Adipose tissue (tissue), 3 donors: ENCODE measurements around the gene DDOST. TPM values are rescaled to one million over a fixed set of nuclear protein-coding genes. Genes with fewer than 3 reads are reported as not detected.
"Not testable (repeated sequence)": the region's sequence is repeated elsewhere in the genome, so short reads cannot be mapped to it uniquely, and the experiment has no call there.

ENCODE experiments used
- H3K27ac ChIP-seq: one replicate; pipeline ENCODE4 v1.5.1; 2013; ENCODE audit warnings: low read depth, low read length
- WGBS, 3 donors: extraction: QIAGEN DNeasy Blood & Tissue Kit; methylation state at CpG; one replicate each; pipeline ENCODE4 v1.1.7; 2013; 5-methylcytosine and 5-hydroxymethylcytosine counted together
- polyA plus RNA-seq, 3 donors: library from polyadenylated mRNA; stranded (reverse); fragments of 200-250 nt; gene quantifications; one replicate each; pipeline ENCODE4 v1.2.3, GENCODE V29; 2013
- donor health status: healthy with polysubstance abuse.
- donor health status: Bipolar disorder and iron deficiency.
- donor health status: healthy.

DDOST gene
- polyA plus RNA-seq, 3 donors, result 80.2 to 182 (median 157) TPM

GRCh38 chr1:20696397-20697333, 35.5 kb upstream of the DDOST start:
- H3K27ac ChIP-seq, result no peak overlapping the region
- 2 to 3% (median 3%) methylated on average over 40 to 46 of the region's 46 CpGs for whole genome bisulfite sequencing, 3 donors

DNA sequence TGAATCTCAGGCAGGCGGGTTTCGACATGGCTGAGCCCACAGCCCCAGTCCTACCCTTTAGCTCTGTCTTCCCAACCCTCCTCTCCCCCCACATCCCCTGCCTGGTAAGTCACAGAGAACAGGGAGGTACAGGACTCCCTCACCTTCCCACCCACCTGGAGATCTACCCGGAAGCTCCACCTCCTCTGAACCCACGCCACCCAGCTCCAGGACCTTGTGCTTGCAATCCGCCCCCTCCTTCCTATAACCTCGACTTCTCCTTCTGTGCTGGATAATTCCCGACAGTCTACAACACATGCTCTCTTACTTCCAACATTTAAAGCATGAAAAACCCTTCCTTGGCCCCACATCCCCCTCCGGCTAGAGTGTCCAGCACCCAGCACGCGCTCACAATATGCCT, 34.3 kb upstream of the DDOST start:
- 78 to 84% (median 82%) methylated on average over 10 of the region's 10 CpGs for WGBS, 3 donors
- H3K27ac ChIP-seq, result no peak overlapping the region

GRCh38 chr1:20693623-20694022, 32.5 kb upstream of the DDOST start:
- no peak overlapping the region for H3K27ac ChIP-seq
- WGBS, 3 donors, result 78 to 90% (median 85%) methylated on average over 2 of the region's 2 CpGs

DNA sequence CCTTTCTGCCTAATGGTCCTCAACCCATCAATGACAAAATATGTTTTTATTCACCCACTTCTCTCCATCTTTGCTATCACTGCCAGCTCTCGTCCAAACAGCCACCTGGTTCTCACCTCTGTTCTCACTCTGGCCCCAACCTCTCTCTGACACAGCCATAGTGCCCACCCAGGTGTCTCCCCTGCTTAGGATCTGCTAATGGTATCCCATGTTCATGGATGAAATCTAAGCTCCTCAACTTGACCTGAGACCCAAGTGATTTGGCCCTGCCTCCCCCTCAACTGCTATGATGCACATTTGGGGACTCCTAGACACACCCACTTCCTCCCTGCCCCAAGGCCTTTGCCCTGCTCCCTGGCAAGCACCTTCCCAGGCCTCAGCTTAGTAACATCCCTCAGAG, 30.7 kb upstream of the DDOST start:
- H3K27ac ChIP-seq, result no peak overlapping the region
- 88 to 93% (median 89%) methylated on average over 1 of the region's 1 CpG for WGBS, 3 donors

GRCh38 chr1:20689645-20690056, 28.5 kb upstream of the DDOST start:
- no peak overlapping the region for H3K27ac ChIP-seq
- WGBS, 3 donors, result 81 to 89% (median 84%) methylated on average over 3 of the region's 3 CpGs

DNA sequence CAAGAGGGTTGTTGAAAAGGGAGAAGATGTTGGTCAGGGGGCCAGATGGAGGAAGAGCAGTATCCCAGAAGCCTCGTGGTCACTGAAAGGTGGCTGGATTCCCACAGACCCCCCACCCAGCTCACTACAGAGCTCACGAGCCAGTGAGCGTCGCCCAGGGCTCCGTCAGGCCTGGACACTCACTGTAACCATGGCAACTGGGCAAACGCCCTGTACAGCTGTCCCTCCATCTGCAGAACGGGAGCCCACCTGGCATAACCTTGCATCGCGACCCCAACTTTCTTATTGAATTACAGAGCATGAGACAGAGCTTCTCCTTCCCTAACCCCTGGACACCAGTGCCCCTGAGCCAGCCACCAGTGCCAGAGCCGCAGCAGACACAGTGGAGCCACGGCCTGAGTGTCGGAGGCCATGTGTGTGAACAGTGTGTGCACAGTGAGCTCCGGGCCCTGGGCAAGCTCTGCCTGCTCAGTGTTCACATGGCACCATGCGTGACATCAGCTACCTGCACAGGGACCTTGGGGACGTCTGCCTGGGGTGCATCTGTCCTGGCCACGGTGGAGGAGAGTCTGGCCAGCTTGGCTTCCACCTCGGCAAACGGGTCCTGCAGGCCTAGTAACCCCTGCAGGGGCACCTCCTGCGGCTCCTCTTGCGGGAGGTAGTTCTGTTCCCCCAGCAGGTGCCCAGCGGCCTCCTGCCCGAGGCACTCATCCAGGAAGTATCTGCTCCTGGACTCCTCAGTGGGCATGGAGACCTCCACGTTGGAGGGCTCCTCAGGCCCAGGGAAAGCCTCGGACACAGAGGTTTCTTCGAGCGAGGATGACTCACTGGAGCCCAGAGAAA, 25.9 kb upstream of the DDOST start:
- 78 to 89% (median 88%) methylated on average over 26 of the region's 26 CpGs for WGBS, 3 donors
- no peak overlapping the region for H3K27ac ChIP-seq

DNA sequence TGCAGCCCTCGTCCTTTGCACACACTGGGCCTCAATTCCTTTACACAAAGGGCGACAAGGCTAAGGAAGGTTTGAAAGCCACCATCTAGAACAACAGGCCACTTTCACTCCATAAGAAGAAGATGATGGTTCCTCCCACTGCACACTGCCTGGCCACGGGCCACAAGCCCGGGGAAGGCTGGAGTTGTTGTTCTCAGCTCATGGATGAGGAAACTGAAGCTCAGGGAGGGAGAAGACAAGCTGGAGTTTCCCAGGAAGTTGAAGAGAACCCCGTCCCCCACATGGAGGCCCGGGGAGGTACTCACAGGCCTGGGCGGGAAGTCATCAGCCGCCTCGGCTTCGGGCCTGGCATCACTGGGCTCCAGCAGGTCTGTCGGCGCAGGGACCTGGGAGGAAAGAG, 24.6 kb upstream of the DDOST start:
- WGBS, 3 donors, result 67 to 79% (median 78%) methylated on average over 12 of the region's 12 CpGs
- H3K27ac ChIP-seq, result no peak overlapping the region

DNA sequence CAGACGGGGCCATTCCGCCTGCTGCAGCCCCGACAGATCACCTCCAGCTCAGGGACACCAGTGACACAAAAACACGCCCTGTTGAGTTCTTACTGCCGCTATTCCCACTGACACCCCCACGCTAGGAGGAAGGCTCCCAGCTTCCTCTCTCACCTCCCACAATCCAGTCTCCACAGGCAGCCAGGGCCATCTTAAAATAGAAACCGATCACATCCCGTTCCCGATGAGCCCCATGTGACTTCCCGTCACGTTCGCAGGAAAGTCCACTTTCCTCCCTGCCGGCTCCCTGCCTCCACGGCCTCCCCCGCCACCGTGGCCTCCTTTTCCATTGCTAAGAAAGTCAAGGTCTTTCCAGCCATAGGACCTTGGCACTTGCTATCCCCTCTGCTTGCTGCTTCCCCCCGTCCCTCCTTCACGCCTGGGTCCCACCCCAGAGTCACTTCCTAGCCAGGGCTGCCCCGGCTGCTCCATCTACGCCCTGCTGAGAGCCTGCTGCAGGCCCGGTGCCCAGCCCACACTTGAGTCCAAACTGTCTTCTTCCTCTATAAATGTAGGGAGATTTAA, 24.0 kb upstream of the DDOST start:
- H3K27ac ChIP-seq, result no peak overlapping the region
- 46 to 71% (median 66%) methylated on average over 20 to 21 of the region's 21 CpGs for WGBS, 3 donors

DNA sequence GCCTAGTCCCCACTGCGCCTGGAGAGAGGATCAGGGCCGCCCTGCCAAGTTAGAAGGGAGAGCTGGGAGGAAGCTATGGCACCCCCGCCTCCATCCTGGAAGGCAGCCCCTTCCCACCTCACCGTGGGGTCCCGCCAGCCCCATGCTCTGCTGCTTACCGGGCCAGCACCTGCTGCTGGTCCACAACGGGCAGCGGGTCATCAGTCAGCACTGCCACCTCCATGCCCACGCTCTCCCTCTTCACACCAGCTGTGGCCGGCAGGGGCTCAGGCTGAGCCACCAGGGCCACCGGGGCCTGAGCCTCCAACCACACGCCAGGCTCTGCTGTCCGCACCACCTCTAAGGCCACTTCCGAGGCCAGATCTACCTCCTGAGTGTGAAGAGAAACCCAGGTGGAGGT, 23.5 kb upstream of the DDOST start:
- H3K27ac ChIP-seq, result no peak overlapping the region
- 76 to 91% (median 77%) methylated on average over 14 of the region's 14 CpGs for WGBS, 3 donors

DNA sequence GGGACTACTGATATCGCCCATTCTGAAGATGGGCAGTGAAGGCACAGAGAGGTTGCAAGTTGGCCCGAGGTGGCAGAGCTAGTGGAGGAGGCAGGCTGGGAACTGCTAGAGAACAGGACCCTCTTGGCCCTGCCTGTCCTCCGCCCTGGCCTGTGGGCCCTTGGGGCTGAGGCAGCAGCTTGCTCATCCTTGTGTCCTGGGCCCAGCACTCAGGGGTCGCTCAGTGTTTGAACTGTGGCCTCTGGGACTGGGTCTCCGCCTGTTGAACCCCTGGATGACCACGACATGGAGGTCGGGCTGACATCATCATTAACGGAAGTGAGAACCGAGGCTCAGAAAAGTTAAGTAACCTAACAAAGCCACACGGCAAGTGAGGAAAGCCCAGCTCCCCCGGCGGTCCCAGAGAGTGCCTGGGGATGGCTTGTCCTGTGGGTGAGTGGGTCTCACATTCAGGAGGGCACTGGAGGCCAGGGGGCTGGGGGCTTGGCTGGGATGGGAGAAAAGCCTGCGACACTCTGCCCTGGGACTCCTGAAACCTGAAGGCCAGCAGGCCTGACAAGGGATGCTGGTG, 23.0 kb upstream of the DDOST start:
- no peak overlapping the region for H3K27ac ChIP-seq
- WGBS, 3 donors, result 62 to 80% (median 67%) methylated on average over 13 of the region's 13 CpGs

- WGBS, 3 donors, result 79 to 86% (median 82%) methylated on average over 10 of the region's 10 CpGs
- H3K27ac ChIP-seq, result no peak overlapping the region
Observed at GRCh38 chr1:20683614-20684013, 22.4 kb upstream of the DDOST start.

DNA sequence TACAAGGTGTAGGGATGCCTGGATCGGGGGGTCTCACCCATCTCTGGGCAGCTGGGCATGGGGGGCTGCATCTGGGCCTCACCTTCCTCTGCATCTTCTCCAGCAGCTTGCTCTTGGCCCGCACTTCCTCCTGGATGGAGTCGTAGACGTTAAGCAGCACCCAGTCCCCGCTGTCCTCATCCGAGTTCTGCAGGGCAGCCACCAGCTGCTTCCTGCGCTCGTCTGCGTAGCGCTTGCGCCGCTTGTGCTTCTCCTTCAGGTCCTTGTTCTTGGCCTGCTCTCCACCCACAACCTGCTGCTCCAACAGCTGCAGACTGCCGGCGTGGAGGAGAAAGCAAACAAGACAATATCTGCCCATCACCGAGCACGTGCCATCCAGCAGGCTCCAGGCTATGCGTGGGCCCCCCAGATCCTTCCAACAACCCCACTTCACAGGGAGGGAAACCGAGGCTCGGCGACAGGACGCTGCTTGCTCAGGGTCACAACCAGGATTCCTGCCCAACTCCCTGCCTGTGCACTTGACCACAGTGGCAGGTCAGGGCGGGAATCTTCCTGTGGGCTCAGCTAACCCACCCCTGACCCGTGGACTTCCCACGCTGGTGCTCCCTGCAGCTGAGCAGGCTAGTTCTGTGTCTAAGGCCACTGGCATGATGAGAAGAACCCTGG, 21.5 kb upstream of the DDOST start:
- no peak overlapping the region for H3K27ac ChIP-seq
- WGBS, 3 donors, result 46 to 78% (median 54%) methylated on average over 24 of the region's 24 CpGs

DNA sequence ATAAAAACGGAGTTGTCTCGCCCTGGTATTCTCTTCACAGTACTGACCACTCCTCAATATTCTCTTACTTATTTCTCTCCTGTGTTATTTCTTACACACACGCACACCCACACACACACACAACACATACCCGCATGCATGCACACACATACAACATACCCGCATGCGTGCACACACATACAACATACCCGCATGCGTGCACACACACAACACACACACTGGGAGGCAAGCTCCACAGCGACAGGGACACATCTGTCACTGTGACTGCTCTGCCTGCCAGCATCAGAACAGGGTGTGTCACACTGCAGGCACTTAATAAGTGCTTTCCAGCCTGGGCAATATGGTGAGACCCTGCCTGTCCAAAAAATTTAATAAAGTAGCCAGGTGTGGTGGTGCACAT, 20.8 kb upstream of the DDOST start:
- WGBS, 3 donors, result 88 to 93% (median 89%) methylated on average over 9 of the region's 9 CpGs
- no peak overlapping the region for H3K27ac ChIP-seq

GRCh38 chr1:20680269-20680668, 19.1 kb upstream of the DDOST start:
- whole genome bisulfite sequencing, 3 donors, result 47 to 91% (median 88%) methylated on average over 5 of the region's 5 CpGs
- H3K27ac ChIP-seq, result no peak overlapping the region

- H3K27ac ChIP-seq, result no peak overlapping the region
- WGBS, 3 donors, result 78 to 82% (median 79%) methylated on average over 6 of the region's 6 CpGs
Observed at GRCh38 chr1:20678599-20678998, 17.4 kb upstream of the DDOST start.

- 88 to 92% (median 92%) methylated on average over 11 of the region's 11 CpGs for WGBS, 3 donors
- not testable (repeated sequence) for H3K27ac ChIP-seq
Observed at GRCh38 chr1:20673626-20674025, 12.5 kb upstream of the DDOST start.

DNA sequence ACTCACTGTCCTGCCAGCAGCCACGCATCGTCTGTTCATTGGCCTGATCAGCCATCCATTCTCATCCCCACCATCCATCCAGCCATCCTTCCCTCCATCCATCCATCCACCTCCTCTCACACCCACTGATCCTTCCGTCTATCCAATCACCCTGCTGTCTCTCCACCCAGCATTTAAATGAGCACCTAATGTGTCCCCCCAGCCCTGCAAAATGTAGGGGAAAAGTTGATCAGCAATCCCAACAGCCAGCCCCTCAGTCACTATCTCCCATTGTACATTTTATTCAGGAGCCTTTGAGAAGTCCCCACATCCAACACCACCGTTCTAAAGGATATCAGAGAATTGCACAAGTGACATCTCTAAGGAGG, 11.1 kb upstream of the DDOST start:
- WGBS, 3 donors, result 84 to 93% (median 86%) methylated on average over 4 of the region's 4 CpGs
- no peak overlapping the region for H3K27ac ChIP-seq

DNA sequence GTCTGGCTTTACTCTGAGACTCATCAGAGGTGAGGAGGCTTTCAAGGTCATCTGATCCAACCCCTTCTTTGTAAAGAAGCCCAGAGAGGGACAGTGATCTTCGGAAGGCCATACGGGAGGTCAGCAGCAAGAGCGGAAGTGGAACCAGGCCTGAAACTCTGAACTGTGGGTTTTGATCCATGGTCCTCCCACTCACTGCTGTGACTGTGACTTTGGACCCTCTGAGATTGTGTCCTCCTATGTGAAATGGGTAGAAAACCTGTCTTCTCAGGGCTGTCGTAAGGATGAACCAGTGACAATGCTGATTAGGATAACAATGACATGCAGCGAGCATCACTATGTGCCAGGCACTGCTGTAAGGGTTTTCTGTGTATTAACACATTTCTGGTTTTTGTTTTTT, 9.8 kb upstream of the DDOST start:
- no peak overlapping the region for H3K27ac ChIP-seq
- WGBS, 3 donors, result 93 to 97% (median 93%) methylated on average over 5 of the region's 5 CpGs
